ENCODE results near the gene CCDC83.
A peak's percentile ranks its signal among the peaks of the same experiment; 100 is the strongest.
"Not testable (repeated sequence)": the region's sequence is repeated elsewhere in the genome, so short reads cannot be mapped to it uniquely, and the experiment has no call there.

Gene CCDC83

GRCh38 chr11:85840932-85841331, 14.3 kb upstream of the CCDC83 start:
- not testable (repeated sequence) for DNase-seq

- DNase-seq, result no peak
These were observed 11.3 kb upstream of the CCDC83 start for GRCh38 chr11:85843929-85844328.

- DNase-seq, result no peak
These were observed 10.6 kb upstream of the CCDC83 start for GRCh38 chr11:85844439-85845123.

- no peak for DNase-seq
These were observed 10.0 kb upstream of the CCDC83 start for GRCh38 chr11:85845124-85845631.

GRCh38 chr11:85847436-85847835, 7.7 kb upstream of the CCDC83 start:
- DNase-seq, result no peak

- no peak for DNase-seq
These were observed 7.2 kb upstream of the CCDC83 start for GRCh38 chr11:85848006-85848405.

GRCh38 chr11:85848556-85848955, 6.6 kb upstream of the CCDC83 start:
- DNase-seq, result no peak

- not testable (repeated sequence) for DNase-seq
These were observed 2.4 kb upstream of the CCDC83 start for GRCh38 chr11:85852754-85853153.

- not testable (repeated sequence) for DNase-seq
These were observed 1.6 kb upstream of the CCDC83 start for GRCh38 chr11:85853541-85853940.

GRCh38 chr11:85854212-85854556, 999 bp upstream of the CCDC83 start:
- DNase-seq, result no peak

GRCh38 chr11:85854557-85855340, 434 bp upstream of the CCDC83 start:
- DNase-seq, result peak; percentile 93

GRCh38 chr11:85857098-85857497, 1.9 kb downstream of the CCDC83 start:
- no peak for DNase-seq

- DNase-seq, result not testable (repeated sequence)
These were observed 4.4 kb downstream of the CCDC83 start for GRCh38 chr11:85859541-85859940.

GRCh38 chr11:85863855-85864254, 8.7 kb downstream of the CCDC83 start:
- DNase-seq, result peak; percentile 9

- DNase-seq, result no peak
These were observed 11.1 kb downstream of the CCDC83 start for GRCh38 chr11:85866137-85866827.

- no peak for DNase-seq
These were observed 12.6 kb downstream of the CCDC83 start for GRCh38 chr11:85867751-85868150.

GRCh38 chr11:85869781-85870180, 14.6 kb downstream of the CCDC83 start:
- no peak for DNase-seq

GRCh38 chr11:85874265-85874664, 19.1 kb downstream of the CCDC83 start:
- no peak for DNase-seq

GRCh38 chr11:85875505-85875904, 20.3 kb downstream of the CCDC83 start:
- no peak for DNase-seq

GRCh38 chr11:85884581-85885021, 29.4 kb downstream of the CCDC83 start:
- no peak for DNase-seq

- DNase-seq, result no peak
These were observed 31.2 kb downstream of the CCDC83 start for GRCh38 chr11:85886089-85887056.

GRCh38 chr11:85889108-85889507, 33.9 kb downstream of the CCDC83 start:
- DNase-seq, result no peak

Data from NCI-H345 (cell line).